ENCODE measurements around the gene NEK1. TPM values are rescaled to one million over a fixed set of nuclear protein-coding genes. Genes with fewer than 3 reads are reported as not detected.

The NEK1 gene
- total and polyA plus RNA-seq, 2 of the 4 experiments (the other 2 are of a cell fraction) = 3.3 to 3.9 TPM

- 0 out of 2 replicates have a peak, but pooled peaks cover 2% of the 10 kb centered on the region for H3K9me1 ChIP-seq (ENCODE audit: insufficient read depth, low read length)
- H2AK5ac ChIP-seq (ENCODE audit: low read depth, low read length) = no peak overlapping the region
- H2BK5ac ChIP-seq (ENCODE audit: low read depth, low read length, poor library complexity, severe bottlenecking) = peak overlapping the region; percentile 71
- H4K5ac ChIP-seq (ENCODE audit: low read depth, low read length) = peak overlapping the region; percentile 77; the same call in 1 of the 2 replicates
- ChIA-PET CTCF (interaction anchor here (0.5 to 0.7 kb wide), 3 partner anchors 47 to 650 kb away, joined by 3 to 5 read pairs (median 3); partner anchors contain the start of gene CBR4), POLR2A (ENCODE audit: unreplicated experiment) (interaction anchor here (0.6 to 0.7 kb wide), 3 partner anchors 41 to 1482 kb away, joined by 3 to 4 read pairs (median 4); no protein-coding TSS in a partner anchor)
- peak overlapping the region; percentile 17; the same call in 1 of the 2 replicates for H4K91ac ChIP-seq (ENCODE audit: insufficient read depth, low read depth, low read length)
- peak overlapping the region; percentile 61 for H3K4me3 ChIP-seq (ENCODE audit: insufficient read depth, low read depth, low read length)
- no peaks in the 10 kb centered on the region for H3K36me3 ChIP-seq (ENCODE audit: control insufficient read depth, insufficient read depth, low read length)
- H2BK120ac ChIP-seq (ENCODE audit: low read depth, low read length) = peak overlapping the region; percentile 8
- peak overlapping the region; percentile 55; the same call in 1 of the 2 replicates for H3K27ac ChIP-seq (ENCODE audit: insufficient read depth, low read length)
- H4K20me1 ChIP-seq (ENCODE audit: insufficient read depth, low read length) = no peaks in the 10 kb centered on the region
- DNase-seq (peak; percentile 99), ATAC-seq (ENCODE audit: low read depth) (peak; percentile 96)
- H2BK20ac ChIP-seq (ENCODE audit: low read depth, low read length) = peak overlapping the region; percentile 1; the same call in 1 of the 2 replicates
- peak overlapping the region; percentile 27; the same call in 1 of the 2 replicates for H3K23ac ChIP-seq (ENCODE audit: low read depth, low read length)
- TF ChIP-seq FOS (IDR thresholded peaks at IDR 0.05; ENCODE audit: low read depth, low read length) (peak; percentile 52), USF2 (IDR thresholded peaks at IDR 0.05; ENCODE audit: low read depth, low read length) (no peak), NFE2L2 (IDR thresholded peaks at IDR 0.05; ENCODE audit: low read depth, low read length) (peak; percentile 73), BHLHE40 (IDR thresholded peaks at IDR 0.05; ENCODE audit: low read depth, low read length) (no peak), POLR2A (IDR thresholded peaks at IDR 0.05; ENCODE audit: low read depth, low read length) (peak; percentile 87), MAFK (IDR thresholded peaks at IDR 0.05; ENCODE audit: low read depth, low read length) (peak; percentile 51), CEBPB (IDR thresholded peaks at IDR 0.05; ENCODE audit: low read depth, low read length) (peak; percentile 94)
- H3K14ac ChIP-seq (replicated peaks; ENCODE audit: low read depth, low read length) = peak overlapping the region; percentile 4; the same call in 1 of the 2 replicates
- no TSS peak for BruUV-seq (replicated peaks)
- intact Hi-C loops (cut with micrococcal nuclease) = loop anchor here (1.0 kb wide), 1 partner anchor 40 kb away; the partner anchor contains the start of gene CLCN3
- H2AFZ ChIP-seq (replicated peaks; ENCODE audit: low read length, poor library complexity) = peak overlapping the region; percentile 66
- H3K9ac ChIP-seq (ENCODE audit: low read depth, low read length) = peak overlapping the region; percentile 77
- in situ Hi-C loops (cut with MboI; ENCODE audit: low sequenced_read_pairs) = no loop called here
- H3K9me3 ChIP-seq (ENCODE audit: control insufficient read depth, insufficient read depth, low read length) = no peaks in the 10 kb centered on the region
- no peaks in the 10 kb centered on the region for H3K27me3 ChIP-seq (ENCODE audit: control insufficient read depth, insufficient read depth, low read length)
- dilution Hi-C loops (cut with HindIII; ENCODE audit: low sequenced_read_pairs, unreplicated experiment) = no loop called here
- H2BK15ac ChIP-seq (ENCODE audit: low read depth, low read length) = no peak overlapping the region
- H4K8ac ChIP-seq (ENCODE audit: low read depth in 2 of 2, low read length in 2 of 2) = peak overlapping the region; percentile 14 to 38; a peak in 2 of 4 replicates
- peaks cover 8 to 14% of the 10 kb centered on the region in 2 experiments; a peak in 2 of 4 replicates for H3K79me1 ChIP-seq (ENCODE audit: low read depth in 1 of 2, low read length in 2 of 2)
- WGBS, 2 experiments (ENCODE audit: extremely low coverage in 2 of 2, insufficient read length in 1 of 2) = 0% methylated on average over 2 of the region's 14 CpGs; no CpG with 5 or more reads in 1 of the 2 experiments
- peak overlapping the region; percentile 35; the same call in 1 of the 2 replicates for H3K56ac ChIP-seq (ENCODE audit: extremely low read depth, insufficient read depth, low read length)
- no peak overlapping the region for H2AK9ac ChIP-seq (replicated peaks; ENCODE audit: low read depth, low read length, poor library complexity)
- 0 out of 2 replicates have a peak, but pooled peaks cover 2% of the 10 kb centered on the region for H3K4me1 ChIP-seq (ENCODE audit: control insufficient read depth, insufficient read depth, low read length)
- H3K4me2 ChIP-seq (ENCODE audit: low read depth, low read length) = peak overlapping the region; percentile 94
- H3K4ac ChIP-seq (ENCODE audit: low read depth, low read length) = peak overlapping the region; percentile 1; the same call in 1 of the 2 replicates
- H3K18ac ChIP-seq (ENCODE audit: low read depth, low read length) = peak overlapping the region; percentile 63; the same call in 1 of the 2 replicates
Observed at GRCh38 chr4:169659716-169660670, 47.6 kb upstream of the NEK1 start.

Measured in IMR-90 (cell line).